GM12878 (cell line): Measurements from ENCODE around the gene SSTR1. TPM values are rescaled to one million over a fixed set of nuclear protein-coding genes. Genes with fewer than 3 reads are reported as not detected.

Experiments used
- ATAC-seq: fragments of 200-7000 bp; cut with Tn5 transposase; 3 replicates; pipeline ENCODE4 v1.9.1; 2020; ENCODE audit warnings: mild to moderate bottlenecking, moderate library complexity
- BruUV-seq: library from RNA; stranded (reverse); fragments of 400-500 nt; replicated peaks from 2 replicates; lab custom pipeline; 2021; lab: Mats Ljungman, UMichigan
- CTCF ChIA-PET: fragments of 300-600 bp; sonication (Branson Sonifier 250); formaldehyde crosslinking; extraction: SDS; loops from one replicate; lab custom pipeline; 2021; ENCODE audit warnings: inconsistent platforms; lab: Yijun Ruan, JAX
- POLR2A ChIA-PET: fragments of 350-600 bp; formaldehyde crosslinking; extraction: SDS; loops from one replicate; lab custom pipeline; 2021; ENCODE audit warnings: inconsistent platforms; lab: Charles Lee
- RAD21 ChIA-PET: fragments of 300-600 bp; sonication (Branson Sonifier 250); formaldehyde crosslinking; loops from one replicate; lab custom pipeline; 2023; ENCODE audit warnings: antibody characterized with exemption; ENCODE audit not compliant: unreplicated experiment; lab: Charles Lee
- SMC1A ChIA-PET: fragments of 300-600 bp; sonication (Branson Sonifier 250); formaldehyde crosslinking; loops from one replicate; lab custom pipeline; 2023; ENCODE audit not compliant: unreplicated experiment, uncharacterized antibody; lab: Charles Lee
- DNase-seq: peaks from one replicate; pipeline ENCODE4 v3.0.0-alpha.2; 2011; ENCODE audit warnings: low read depth, low spot score
- FAIRE-seq: peaks from 3 replicates; lab custom pipeline; 2011; peaks lifted over from hg19 to GRCh38; lab: Jason Lieb, UNC
- H2AFZ ChIP-seq: 2 replicates; pipeline ENCODE4 v1.6.0; 2011; ENCODE audit warnings: low read depth, low read length, control low read depth; ENCODE audit not compliant: control insufficient read depth
- H3K27ac ChIP-seq: 2 replicates; pipeline ENCODE4 v1.5.1; 2011; ENCODE audit warnings: control low read depth; ENCODE audit not compliant: control insufficient read depth, insufficient read depth
- H3K27me3 ChIP-seq, 2 experiments: replicated peaks in 1 of 2; 2 replicates each; pipeline versions ENCODE4 v1.6.0 to v1.6.1; 2011; ENCODE audit warnings: low read length in 1 of 2; ENCODE audit not compliant: control insufficient read depth in 2 of 2, insufficient read depth in 2 of 2
- H3K36me3 ChIP-seq, 2 experiments: 2 replicates each; pipeline ENCODE4 v1.5.1; 2011; ENCODE audit warnings: low read length in 1 of 2; ENCODE audit not compliant: control insufficient read depth in 2 of 2, insufficient read depth in 2 of 2
- H3K4me1 ChIP-seq: 2 replicates; pipeline ENCODE4 v1.6.1; 2011; ENCODE audit warnings: mild to moderate bottlenecking, low read length, moderate library complexity, mixed read lengths; ENCODE audit not compliant: control insufficient read depth, insufficient read depth
- H3K4me2 ChIP-seq: 2 replicates; pipeline ENCODE4 v1.6.0; 2011; ENCODE audit warnings: control low read depth; ENCODE audit not compliant: control insufficient read depth, insufficient read depth
- H3K4me3 ChIP-seq: fragments of 200-600 bp; sonication (generic); 2 replicates; pipeline ENCODE4 v1.5.1; 2016
- H3K79me2 ChIP-seq: 2 replicates; pipeline ENCODE4 v1.6.0; 2011; ENCODE audit warnings: low read length; ENCODE audit not compliant: control insufficient read depth, insufficient read depth
- H3K9ac ChIP-seq: 2 replicates; pipeline ENCODE4 v1.8.0; 2011; ENCODE audit warnings: low read length, control low read depth, mixed read lengths; ENCODE audit not compliant: control insufficient read depth, insufficient read depth
- H3K9me3 ChIP-seq: replicated peaks from 3 replicates; pipeline ENCODE4 v1.5.1; 2011; ENCODE audit warnings: mild to moderate bottlenecking, low read length; ENCODE audit not compliant: control insufficient read depth, insufficient read depth
- H4K20me1 ChIP-seq: 2 replicates; pipeline ENCODE4 v1.6.0; 2011; ENCODE audit not compliant: control insufficient read depth, insufficient read depth
- BACH1 ChIP-seq: fragments of 450-650 bp; IDR thresholded peaks from 2 replicates; pipeline ENCODE4 v1.6.1; 2017; ENCODE audit warnings: mild to moderate bottlenecking, borderline replicate concordance
- ETV6 ChIP-seq, 2 experiments: fragments of 450-650 bp in 1 of 2; IDR thresholded peaks in 1 of 2; conservative IDR thresholded peaks in 1 of 2; 2 replicates each; pipeline ENCODE4 v1.6.1; 2014; ENCODE audit warnings: antibody characterized with exemption in 1 of 2, borderline replicate concordance in 1 of 2, low read depth in 1 of 2, mild to moderate bottlenecking in 1 of 2, moderate library complexity in 1 of 2
- JUNB ChIP-seq: IDR thresholded peaks from 2 replicates; pipeline ENCODE4 v1.6.1; 2016; ENCODE audit warnings: antibody characterized with exemption, mild to moderate bottlenecking
- MTA3 ChIP-seq: IDR thresholded peaks from 2 replicates; pipeline ENCODE4 v1.6.1; 2012; ENCODE audit warnings: low read length, inconsistent platforms, borderline replicate concordance
- RFX5 ChIP-seq: IDR thresholded peaks from 2 replicates; pipeline ENCODE4 v1.6.1; 2011; ENCODE audit warnings: low read depth, low read length, improper control_type of control experiment
- SUPT20H ChIP-seq: IDR thresholded peaks from 2 replicates; pipeline ENCODE4 v1.6.1; 2011; ENCODE audit warnings: low read depth, mild to moderate bottlenecking, low read length, moderate library complexity, borderline replicate concordance; ENCODE audit not compliant: control insufficient read depth
- SUZ12 ChIP-seq: fragments of 200-600 bp; sonication (generic); IDR thresholded peaks from one replicate; pipeline ENCODE4 v1.6.1; 2018; ENCODE audit warnings: antibody characterized with exemption, mild to moderate bottlenecking; ENCODE audit not compliant: unreplicated experiment
- TARDBP ChIP-seq: IDR thresholded peaks from 2 replicates; pipeline ENCODE4 v1.6.1; 2016; ENCODE audit warnings: borderline replicate concordance
- YY1 ChIP-seq: IDR thresholded peaks from 2 replicates; pipeline ENCODE4 v1.6.1; 2011; ENCODE audit warnings: low read depth, mild to moderate bottlenecking, low read length
- ZNF24 ChIP-seq: fragments of 450-650 bp; IDR thresholded peaks from 2 replicates; pipeline ENCODE4 v1.6.1; 2017; ENCODE audit warnings: antibody characterized with exemption, mild to moderate bottlenecking
- ZZZ3 ChIP-seq: IDR thresholded peaks from 2 replicates; pipeline ENCODE4 v1.6.1; 2011; ENCODE audit warnings: low read depth; ENCODE audit not compliant: control insufficient read depth, insufficient read length
- WGBS: methylation state at CpG from one replicate; pipeline ENCODE4 v1.1.6; 2016; ENCODE audit warnings: low lambda C conversion rate; ENCODE audit not compliant: insufficient replicate concordance, insufficient coverage; ENCODE audit errors: missing lambda C conversion rate; 5-methylcytosine and 5-hydroxymethylcytosine counted together
- in situ Hi-C: fragments of 300-500 bp; cut with MboI; formaldehyde crosslinking; loops from 9 replicates; pipeline ENCODE4 v1.14.3; 2018; ENCODE audit warnings: mixed read lengths
- intact Hi-C: fragments of 100-400 bp; cut with micrococcal nuclease; formaldehyde crosslinking; loops from one replicate; pipeline ENCODE4 v1.14.2; 2022; ENCODE audit not compliant: unreplicated experiment
- polyA plus RNA-seq, 11 experiments: library from polyadenylated mRNA; depleted of rRNA in 4 of 11; unstranded in 6 of 11; stranded (reverse) in 5 of 11; fragments of >200 nt; fragmentation: Nextera tagmentation in 4 of 11; fragmentation: Illumina TruSeq in 1 of 11; extraction: Ambion mirVana in 4 of 11; extraction: Trizol in 1 of 11; gene quantifications; 1 replicate in 1 of 11; 2 replicates in 10 of 11; pipeline versions ENCODE4 v1.2.1 to v1.2.3, GENCODE V29; 2011 to 2016; ENCODE audit warnings: inconsistent platforms in 2 of 11, missing spikeins in 2 of 11, low read depth in 1 of 11
- total RNA-seq, 4 experiments: library from RNA; depleted of rRNA in 3 of 4; stranded (reverse); fragments of >200 nt in 3 of 4; fragmentation: Illumina TruSeq in 1 of 4; extraction: Trizol in 1 of 4; gene quantifications; 2 replicates each; pipeline versions ENCODE4 v1.2.1 to v1.2.3, GENCODE V29; 2013 to 2021
- TF ChIP-seq, protein P1 (sequence below): fragments of 450-650 bp; IDR thresholded peaks from 2 replicates; pipeline ENCODE4 v1.6.1; 2016; ENCODE audit warnings: mild to moderate bottlenecking
- TF ChIP-seq, protein P2 (sequence below): fragments of 450-650 bp; IDR thresholded peaks from 2 replicates; pipeline ENCODE4 v1.6.1; 2017; ENCODE audit warnings: mild to moderate bottlenecking
- TF ChIP-seq, protein P3 (sequence below): fragments of 450-650 bp; IDR thresholded peaks from 2 replicates; pipeline ENCODE4 v1.6.1; 2017; ENCODE audit warnings: mild to moderate bottlenecking, moderate library complexity

The SSTR1 gene
- total and polyA plus RNA-seq, 10 of the 15 experiments (the other 5 are each of a cell fraction or from before 2014, with no cell fraction given) = 0.01 to 0.05 TPM; not detected in 8

DNA sequence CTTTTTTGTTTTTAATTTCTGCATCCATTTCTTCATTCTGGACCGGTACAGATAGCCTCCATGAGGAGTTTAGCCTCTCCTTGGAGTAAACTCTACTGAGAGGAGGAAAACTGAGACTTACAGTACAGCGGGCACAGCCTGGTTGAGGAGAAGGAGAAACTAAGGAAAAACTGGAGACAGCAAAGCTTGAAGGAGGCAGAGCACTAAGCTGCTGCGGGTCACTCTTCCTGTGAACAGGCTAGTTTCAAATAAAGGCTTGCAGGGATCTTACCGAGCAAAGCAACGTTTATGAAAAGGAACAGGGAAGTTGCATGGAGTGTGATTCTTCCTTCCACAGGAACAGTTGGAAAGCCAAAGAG lies 348 bp upstream of the SSTR1 start:
- Histone ChIP-seq H3K79me2 (no peaks in the 10 kb centered on the region), H2AFZ (no peak overlapping the region), H3K4me3 (no peak overlapping the region), H3K27me3 (no peaks in the 10 kb centered on the region), H3K27ac (no peak overlapping the region), H3K4me1 (no peaks in the 10 kb centered on the region), H3K9ac (no peak overlapping the region), H3K9me3 (no peaks in the 10 kb centered on the region; the same call in 2 of the 3 replicates), H3K4me2 (no peak overlapping the region), H3K36me3 (no peaks in the 10 kb centered on the region), H4K20me1 (no peaks in the 10 kb centered on the region)
- 23% methylated on average over 5 of the region's 5 CpGs for WGBS
- SMC1A ChIA-PET = no interaction called here
- intact Hi-C loops (no loop called here), in situ Hi-C loops (no loop called here)
- BruUV-seq = no TSS peak
- RAD21 ChIA-PET = no interaction called here
- CTCF ChIA-PET = interaction anchor here (0.5 to 1.1 kb wide), 2 partner anchors 9 to 295 kb away, joined by 3 to 4 read pairs; no protein-coding TSS in a partner anchor
- ATAC-seq (no peak), FAIRE-seq (no peak), DNase-seq (no peak)
- POLR2A ChIA-PET = no interaction called here
- TF ChIP-seq SUZ12 (no peak), MTA3 (no peak), BACH1 (no peak), TARDBP (no peak), RFX5 (no peak), ZZZ3 (no peak), JUNB (no peak), ETV6 (conservative IDR thresholded peaks at IDR 0.05 in 1 of 2, IDR thresholded peaks at IDR 0.05 in 1 of 2; ENCODE audit: borderline replicate concordance in 1 of 2, low read depth in 1 of 2) (no peak), SUPT20H (no peak), ZNF24 (no peak), YY1 (no peak)
- TF ChIP-seq, protein P1, sequence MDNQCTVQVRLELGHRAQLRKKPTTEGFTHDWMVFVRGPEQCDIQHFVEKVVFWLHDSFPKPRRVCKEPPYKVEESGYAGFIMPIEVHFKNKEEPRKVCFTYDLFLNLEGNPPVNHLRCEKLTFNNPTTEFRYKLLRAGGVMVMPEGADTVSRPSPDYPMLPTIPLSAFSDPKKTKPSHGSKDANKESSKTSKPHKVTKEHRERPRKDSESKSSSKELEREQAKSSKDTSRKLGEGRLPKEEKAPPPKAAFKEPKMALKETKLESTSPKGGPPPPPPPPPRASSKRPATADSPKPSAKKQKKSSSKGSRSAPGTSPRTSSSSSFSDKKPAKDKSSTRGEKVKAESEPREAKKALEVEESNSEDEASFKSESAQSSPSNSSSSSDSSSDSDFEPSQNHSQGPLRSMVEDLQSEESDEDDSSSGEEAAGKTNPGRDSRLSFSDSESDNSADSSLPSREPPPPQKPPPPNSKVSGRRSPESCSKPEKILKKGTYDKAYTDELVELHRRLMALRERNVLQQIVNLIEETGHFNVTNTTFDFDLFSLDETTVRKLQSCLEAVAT = no peak
- TF ChIP-seq, protein P2, sequence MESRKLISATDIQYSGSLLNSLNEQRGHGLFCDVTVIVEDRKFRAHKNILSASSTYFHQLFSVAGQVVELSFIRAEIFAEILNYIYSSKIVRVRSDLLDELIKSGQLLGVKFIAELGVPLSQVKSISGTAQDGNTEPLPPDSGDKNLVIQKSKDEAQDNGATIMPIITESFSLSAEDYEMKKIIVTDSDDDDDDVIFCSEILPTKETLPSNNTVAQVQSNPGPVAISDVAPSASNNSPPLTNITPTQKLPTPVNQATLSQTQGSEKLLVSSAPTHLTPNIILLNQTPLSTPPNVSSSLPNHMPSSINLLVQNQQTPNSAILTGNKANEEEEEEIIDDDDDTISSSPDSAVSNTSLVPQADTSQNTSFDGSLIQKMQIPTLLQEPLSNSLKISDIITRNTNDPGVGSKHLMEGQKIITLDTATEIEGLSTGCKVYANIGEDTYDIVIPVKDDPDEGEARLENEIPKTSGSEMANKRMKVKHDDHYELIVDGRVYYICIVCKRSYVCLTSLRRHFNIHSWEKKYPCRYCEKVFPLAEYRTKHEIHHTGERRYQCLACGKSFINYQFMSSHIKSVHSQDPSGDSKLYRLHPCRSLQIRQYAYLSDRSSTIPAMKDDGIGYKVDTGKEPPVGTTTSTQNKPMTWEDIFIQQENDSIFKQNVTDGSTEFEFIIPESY = no peak
- TF ChIP-seq, protein P3, sequence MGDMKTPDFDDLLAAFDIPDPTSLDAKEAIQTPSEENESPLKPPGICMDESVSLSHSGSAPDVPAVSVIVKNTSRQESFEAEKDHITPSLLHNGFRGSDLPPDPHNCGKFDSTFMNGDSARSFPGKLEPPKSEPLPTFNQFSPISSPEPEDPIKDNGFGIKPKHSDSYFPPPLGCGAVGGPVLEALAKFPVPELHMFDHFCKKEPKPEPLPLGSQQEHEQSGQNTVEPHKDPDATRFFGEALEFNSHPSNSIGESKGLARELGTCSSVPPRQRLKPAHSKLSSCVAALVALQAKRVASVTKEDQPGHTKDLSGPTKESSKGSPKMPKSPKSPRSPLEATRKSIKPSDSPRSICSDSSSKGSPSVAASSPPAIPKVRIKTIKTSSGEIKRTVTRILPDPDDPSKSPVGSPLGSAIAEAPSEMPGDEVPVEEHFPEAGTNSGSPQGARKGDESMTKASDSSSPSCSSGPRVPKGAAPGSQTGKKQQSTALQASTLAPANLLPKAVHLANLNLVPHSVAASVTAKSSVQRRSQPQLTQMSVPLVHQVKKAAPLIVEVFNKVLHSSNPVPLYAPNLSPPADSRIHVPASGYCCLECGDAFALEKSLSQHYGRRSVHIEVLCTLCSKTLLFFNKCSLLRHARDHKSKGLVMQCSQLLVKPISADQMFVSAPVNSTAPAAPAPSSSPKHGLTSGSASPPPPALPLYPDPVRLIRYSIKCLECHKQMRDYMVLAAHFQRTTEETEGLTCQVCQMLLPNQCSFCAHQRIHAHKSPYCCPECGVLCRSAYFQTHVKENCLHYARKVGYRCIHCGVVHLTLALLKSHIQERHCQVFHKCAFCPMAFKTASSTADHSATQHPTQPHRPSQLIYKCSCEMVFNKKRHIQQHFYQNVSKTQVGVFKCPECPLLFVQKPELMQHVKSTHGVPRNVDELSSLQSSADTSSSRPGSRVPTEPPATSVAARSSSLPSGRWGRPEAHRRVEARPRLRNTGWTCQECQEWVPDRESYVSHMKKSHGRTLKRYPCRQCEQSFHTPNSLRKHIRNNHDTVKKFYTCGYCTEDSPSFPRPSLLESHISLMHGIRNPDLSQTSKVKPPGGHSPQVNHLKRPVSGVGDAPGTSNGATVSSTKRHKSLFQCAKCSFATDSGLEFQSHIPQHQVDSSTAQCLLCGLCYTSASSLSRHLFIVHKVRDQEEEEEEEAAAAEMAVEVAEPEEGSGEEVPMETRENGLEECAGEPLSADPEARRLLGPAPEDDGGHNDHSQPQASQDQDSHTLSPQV = no peak
